ENCODE measurements around the gene WIPF3.

GRCh38 chr7:29962035-29962434 is 155.7 kb downstream of the WIPF3 start:
- TF ChIP-seq GATA2 (IDR thresholded peaks at IDR 0.05; ENCODE audit: low read depth, low read length) (no peak), GATA3 (IDR thresholded peaks at IDR 0.05; ENCODE audit: low read depth, low read length) (no peak)
